Mucosa of gallbladder (tissue), 1 donor: ENCODE results near the gene SPDYE11. TPM values are rescaled to one million over a fixed set of nuclear protein-coding genes. Genes with fewer than 3 reads are reported as not detected.
"Not testable (repeated sequence)": the region's sequence is repeated elsewhere in the genome, so short reads cannot be mapped to it uniquely, and the experiment has no call there.

Experiments
- DNase-seq: peaks from one replicate; pipeline ENCODE4 v3.0.0-alpha.2; 2020; ENCODE audit warnings: low spot score
- total RNA-seq: library from RNA; stranded (reverse); gene quantifications from one replicate; pipeline ENCODE4 v1.2.1, GENCODE V29; 2021
- donor health status: DM: no; HTN: no; CAD: no.

The SPDYE11 gene
- not detected for total RNA-seq

- not testable (repeated sequence) for DNase-seq
Observed at GRCh38 chr7:73057811-73058210, at the start of gene SPDYE11. Gene SPDYE11 (minus strand): TSS chr7:73057911. CDS start chr7:73056111, 1,800 bp downstream.

GRCh38 chr7:73085938-73086337 lies 28.2 kb upstream of the SPDYE11 start, which contains the start of gene SPDYE9:
Gene SPDYE9 (minus strand): TSS chr7:73086038. CDS start chr7:73084238, 1,800 bp downstream.
- not testable (repeated sequence) for DNase-seq

- not testable (repeated sequence) for DNase-seq
Observed at GRCh38 chr7:73029666-73030065, 28.0 kb downstream of the SPDYE11 start, which contains the start of gene SPDYE8. Gene SPDYE8 (minus strand): TSS chr7:73029766. CDS start chr7:73027966, 1,800 bp downstream.

GRCh38 chr7:73006491-73006890 lies 51.2 kb downstream of the SPDYE11 start:
- DNase-seq, result not testable (repeated sequence)

- peak; percentile 88 for DNase-seq
Observed at GRCh38 chr7:73005693-73006447, 51.8 kb downstream of the SPDYE11 start.

- peak; percentile 41 for DNase-seq
Observed at GRCh38 chr7:73005356-73005692, 52.4 kb downstream of the SPDYE11 start.

- DNase-seq, result not testable (repeated sequence)
Observed at GRCh38 chr7:72997887-72998468, 59.7 kb downstream of the SPDYE11 start.

Other genes with a start within 250 kb of the SPDYE11 start
- gene TYW1B, start 229.7 kb downstream of the SPDYE11 start, total RNA-seq, result 11.0 TPM
- 46.7 TPM for gene POM121, start 132.8 kb downstream of the SPDYE11 start, total RNA-seq
- 2.7 TPM for gene TRIM74, start 88.4 kb downstream of the SPDYE11 start, total RNA-seq
- gene SPDYE8, start 28.1 kb downstream of the SPDYE11 start, total RNA-seq, result not detected
- gene SPDYE9, start 28.1 kb upstream of the SPDYE11 start, total RNA-seq, result not detected